ENCODE data around the gene TOX3.

Gene TOX3

DNA sequence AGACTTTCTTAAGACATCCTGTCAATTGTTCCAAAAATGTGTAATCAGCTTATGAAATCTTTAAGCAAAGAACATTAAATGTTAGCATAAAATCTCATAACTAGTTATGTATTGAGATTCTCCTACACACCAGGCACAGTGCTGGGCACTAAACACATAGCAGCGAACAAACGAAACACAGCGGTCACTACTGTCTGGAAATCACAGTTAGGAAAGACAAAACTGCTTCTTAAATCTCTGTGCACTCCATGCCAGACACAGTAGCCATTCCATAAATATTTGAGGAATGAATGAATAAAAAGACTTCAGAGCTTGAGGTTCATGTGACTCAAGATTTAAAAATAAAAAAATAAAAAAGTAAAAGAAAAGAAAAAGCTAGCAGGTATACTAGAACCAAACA lies 20.1 kb downstream of the TOX3 start:
- TF ChIP-seq, protein P1, sequence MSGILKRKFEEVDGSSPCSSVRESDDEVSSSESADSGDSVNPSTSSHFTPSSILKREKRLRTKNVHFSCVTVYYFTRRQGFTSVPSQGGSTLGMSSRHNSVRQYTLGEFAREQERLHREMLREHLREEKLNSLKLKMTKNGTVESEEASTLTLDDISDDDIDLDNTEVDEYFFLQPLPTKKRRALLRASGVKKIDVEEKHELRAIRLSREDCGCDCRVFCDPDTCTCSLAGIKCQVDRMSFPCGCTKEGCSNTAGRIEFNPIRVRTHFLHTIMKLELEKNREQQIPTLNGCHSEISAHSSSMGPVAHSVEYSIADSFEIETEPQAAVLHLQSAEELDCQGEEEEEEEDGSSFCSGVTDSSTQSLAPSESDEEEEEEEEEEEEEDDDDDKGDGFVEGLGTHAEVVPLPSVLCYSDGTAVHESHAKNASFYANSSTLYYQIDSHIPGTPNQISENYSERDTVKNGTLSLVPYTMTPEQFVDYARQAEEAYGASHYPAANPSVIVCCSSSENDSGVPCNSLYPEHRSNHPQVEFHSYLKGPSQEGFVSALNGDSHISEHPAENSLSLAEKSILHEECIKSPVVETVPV (CRISPR knock-in tag; IDR thresholded peaks at IDR 0.05), result no peak
- TF ChIP-seq, protein P2, sequence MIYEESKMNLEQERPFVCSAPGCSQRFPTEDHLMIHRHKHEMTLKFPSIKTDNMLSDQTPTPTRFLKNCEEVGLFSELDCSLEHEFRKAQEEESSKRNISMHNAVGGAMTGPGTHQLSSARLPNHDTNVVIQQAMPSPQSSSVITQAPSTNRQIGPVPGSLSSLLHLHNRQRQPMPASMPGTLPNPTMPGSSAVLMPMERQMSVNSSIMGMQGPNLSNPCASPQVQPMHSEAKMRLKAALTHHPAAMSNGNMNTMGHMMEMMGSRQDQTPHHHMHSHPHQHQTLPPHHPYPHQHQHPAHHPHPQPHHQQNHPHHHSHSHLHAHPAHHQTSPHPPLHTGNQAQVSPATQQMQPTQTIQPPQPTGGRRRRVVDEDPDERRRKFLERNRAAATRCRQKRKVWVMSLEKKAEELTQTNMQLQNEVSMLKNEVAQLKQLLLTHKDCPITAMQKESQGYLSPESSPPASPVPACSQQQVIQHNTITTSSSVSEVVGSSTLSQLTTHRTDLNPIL (CRISPR knock-in tag; IDR thresholded peaks at IDR 0.05; ENCODE audit: low read depth), result no peak
- TF ChIP-seq ARNTL (CRISPR knock-in tag; IDR thresholded peaks at IDR 0.05; ENCODE audit: borderline replicate concordance, low read depth), result no peak
- no peak for TF ChIP-seq ESRRG (CRISPR knock-in tag; IDR thresholded peaks at IDR 0.05)
- no peak for TF ChIP-seq ZFP3 (CRISPR knock-in tag; IDR thresholded peaks at IDR 0.05)
- TF ChIP-seq ZC3H10 (CRISPR knock-in tag; IDR thresholded peaks at IDR 0.05), result no peak
- TF ChIP-seq ISL1 (CRISPR knock-in tag; IDR thresholded peaks at IDR 0.05), result no peak
- no peak for TF ChIP-seq TCF4 (CRISPR knock-in tag; IDR thresholded peaks at IDR 0.05; ENCODE audit: borderline replicate concordance)
- ATAC-seq, result no peak

GRCh38 chr16:52526116-52526828 lies 20.7 kb downstream of the TOX3 start:
- TF ChIP-seq, protein P3, sequence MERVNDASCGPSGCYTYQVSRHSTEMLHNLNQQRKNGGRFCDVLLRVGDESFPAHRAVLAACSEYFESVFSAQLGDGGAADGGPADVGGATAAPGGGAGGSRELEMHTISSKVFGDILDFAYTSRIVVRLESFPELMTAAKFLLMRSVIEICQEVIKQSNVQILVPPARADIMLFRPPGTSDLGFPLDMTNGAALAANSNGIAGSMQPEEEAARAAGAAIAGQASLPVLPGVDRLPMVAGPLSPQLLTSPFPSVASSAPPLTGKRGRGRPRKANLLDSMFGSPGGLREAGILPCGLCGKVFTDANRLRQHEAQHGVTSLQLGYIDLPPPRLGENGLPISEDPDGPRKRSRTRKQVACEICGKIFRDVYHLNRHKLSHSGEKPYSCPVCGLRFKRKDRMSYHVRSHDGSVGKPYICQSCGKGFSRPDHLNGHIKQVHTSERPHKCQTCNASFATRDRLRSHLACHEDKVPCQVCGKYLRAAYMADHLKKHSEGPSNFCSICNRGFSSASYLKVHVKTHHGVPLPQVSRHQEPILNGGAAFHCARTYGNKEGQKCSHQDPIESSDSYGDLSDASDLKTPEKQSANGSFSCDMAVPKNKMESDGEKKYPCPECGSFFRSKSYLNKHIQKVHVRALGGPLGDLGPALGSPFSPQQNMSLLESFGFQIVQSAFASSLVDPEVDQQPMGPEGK (CRISPR knock-in tag; IDR thresholded peaks at IDR 0.05; ENCODE audit: borderline replicate concordance), result no peak
- TF ChIP-seq TOX (CRISPR knock-in tag; IDR thresholded peaks at IDR 0.05; ENCODE audit: borderline replicate concordance), result no peak
- TF ChIP-seq, protein P1 (CRISPR knock-in tag; IDR thresholded peaks at IDR 0.05), result no peak
- TF ChIP-seq, protein P4, sequence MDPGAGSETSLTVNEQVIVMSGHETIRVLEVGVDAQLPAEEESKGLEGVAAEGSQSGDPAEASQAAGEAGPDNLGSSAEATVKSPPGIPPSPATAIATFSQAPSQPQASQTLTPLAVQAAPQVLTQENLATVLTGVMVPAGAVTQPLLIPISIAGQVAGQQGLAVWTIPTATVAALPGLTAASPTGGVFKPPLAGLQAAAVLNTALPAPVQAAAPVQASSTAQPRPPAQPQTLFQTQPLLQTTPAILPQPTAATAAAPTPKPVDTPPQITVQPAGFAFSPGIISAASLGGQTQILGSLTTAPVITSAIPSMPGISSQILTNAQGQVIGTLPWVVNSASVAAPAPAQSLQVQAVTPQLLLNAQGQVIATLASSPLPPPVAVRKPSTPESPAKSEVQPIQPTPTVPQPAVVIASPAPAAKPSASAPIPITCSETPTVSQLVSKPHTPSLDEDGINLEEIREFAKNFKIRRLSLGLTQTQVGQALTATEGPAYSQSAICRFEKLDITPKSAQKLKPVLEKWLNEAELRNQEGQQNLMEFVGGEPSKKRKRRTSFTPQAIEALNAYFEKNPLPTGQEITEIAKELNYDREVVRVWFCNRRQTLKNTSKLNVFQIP (CRISPR knock-in tag; IDR thresholded peaks at IDR 0.05; ENCODE audit: borderline replicate concordance, low read depth), result no peak
- no peak for ATAC-seq

GRCh38 chr16:52521570-52521969 lies 25.4 kb downstream of the TOX3 start:
- TF ChIP-seq ZC3H10 (CRISPR knock-in tag; IDR thresholded peaks at IDR 0.05) (no peak), SNAI2 (CRISPR knock-in tag; IDR thresholded peaks at IDR 0.05) (no peak)
- ATAC-seq, result no peak

- TF ChIP-seq, protein P1 (CRISPR knock-in tag; IDR thresholded peaks at IDR 0.05), result no peak
- TF ChIP-seq ARNTL (CRISPR knock-in tag; IDR thresholded peaks at IDR 0.05; ENCODE audit: borderline replicate concordance, low read depth) (no peak), SNAI2 (CRISPR knock-in tag; IDR thresholded peaks at IDR 0.05) (no peak), ZNF8 (CRISPR knock-in tag; IDR thresholded peaks at IDR 0.05) (no peak), CSDC2 (CRISPR knock-in tag; IDR thresholded peaks at IDR 0.05) (no peak), ZFP3 (CRISPR knock-in tag; IDR thresholded peaks at IDR 0.05) (no peak), ZNF565 (CRISPR knock-in tag; conservative IDR thresholded peaks at IDR 0.05; ENCODE audit: low read depth) (no peak), TCF4 (CRISPR knock-in tag; IDR thresholded peaks at IDR 0.05; ENCODE audit: borderline replicate concordance) (no peak), RARB (CRISPR knock-in tag; IDR thresholded peaks at IDR 0.05) (no peak)
- TF ChIP-seq, protein P4 (CRISPR knock-in tag; IDR thresholded peaks at IDR 0.05; ENCODE audit: borderline replicate concordance, low read depth), result no peak
- TF ChIP-seq, protein P2 (CRISPR knock-in tag; IDR thresholded peaks at IDR 0.05; ENCODE audit: low read depth), result no peak
- TF ChIP-seq, protein P5, sequence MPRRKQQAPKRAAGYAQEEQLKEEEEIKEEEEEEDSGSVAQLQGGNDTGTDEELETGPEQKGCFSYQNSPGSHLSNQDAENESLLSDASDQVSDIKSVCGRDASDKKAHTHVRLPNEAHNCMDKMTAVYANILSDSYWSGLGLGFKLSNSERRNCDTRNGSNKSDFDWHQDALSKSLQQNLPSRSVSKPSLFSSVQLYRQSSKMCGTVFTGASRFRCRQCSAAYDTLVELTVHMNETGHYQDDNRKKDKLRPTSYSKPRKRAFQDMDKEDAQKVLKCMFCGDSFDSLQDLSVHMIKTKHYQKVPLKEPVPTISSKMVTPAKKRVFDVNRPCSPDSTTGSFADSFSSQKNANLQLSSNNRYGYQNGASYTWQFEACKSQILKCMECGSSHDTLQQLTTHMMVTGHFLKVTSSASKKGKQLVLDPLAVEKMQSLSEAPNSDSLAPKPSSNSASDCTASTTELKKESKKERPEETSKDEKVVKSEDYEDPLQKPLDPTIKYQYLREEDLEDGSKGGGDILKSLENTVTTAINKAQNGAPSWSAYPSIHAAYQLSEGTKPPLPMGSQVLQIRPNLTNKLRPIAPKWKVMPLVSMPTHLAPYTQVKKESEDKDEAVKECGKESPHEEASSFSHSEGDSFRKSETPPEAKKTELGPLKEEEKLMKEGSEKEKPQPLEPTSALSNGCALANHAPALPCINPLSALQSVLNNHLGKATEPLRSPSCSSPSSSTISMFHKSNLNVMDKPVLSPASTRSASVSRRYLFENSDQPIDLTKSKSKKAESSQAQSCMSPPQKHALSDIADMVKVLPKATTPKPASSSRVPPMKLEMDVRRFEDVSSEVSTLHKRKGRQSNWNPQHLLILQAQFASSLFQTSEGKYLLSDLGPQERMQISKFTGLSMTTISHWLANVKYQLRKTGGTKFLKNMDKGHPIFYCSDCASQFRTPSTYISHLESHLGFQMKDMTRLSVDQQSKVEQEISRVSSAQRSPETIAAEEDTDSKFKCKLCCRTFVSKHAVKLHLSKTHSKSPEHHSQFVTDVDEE (CRISPR knock-in tag; IDR thresholded peaks at IDR 0.05), result no peak
- ATAC-seq, result no peak
Observed at GRCh38 chr16:52518884-52519283, 28.1 kb downstream of the TOX3 start.
